H9 (cell line): ENCODE data around the gene ADM. TPM values are rescaled to one million over a fixed set of nuclear protein-coding genes. Genes with fewer than 3 reads are reported as not detected.

Experiments used
- DNase-seq: peaks from one replicate; pipeline ENCODE4 v3.0.0-alpha.2; 2017
- H2AFZ ChIP-seq: one replicate; pipeline ENCODE4 v1.6.1; 2013; ENCODE audit warnings: mild to moderate bottlenecking, low read length, control low read depth, moderate library complexity
- H2AK5ac ChIP-seq: 2 replicates; pipeline ENCODE4 v1.6.1; 2013; ENCODE audit warnings: low read length, control low read depth, mixed read lengths; ENCODE audit not compliant: insufficient read length
- H2BK120ac ChIP-seq: one replicate; pipeline ENCODE4 v1.6.1; 2013; ENCODE audit warnings: low read depth, mild to moderate bottlenecking, low read length, control low read depth, inconsistent platforms; ENCODE audit not compliant: poor library complexity, severe bottlenecking
- H2BK12ac ChIP-seq: 2 replicates; pipeline ENCODE4 v1.6.1; 2013; ENCODE audit warnings: low read length, control low read depth, mixed read lengths, low read depth; ENCODE audit not compliant: insufficient read length
- H2BK15ac ChIP-seq: 2 replicates; pipeline ENCODE4 v1.6.1; 2013; ENCODE audit warnings: low read depth, low read length, control low read depth
- H2BK20ac ChIP-seq: one replicate; pipeline ENCODE4 v1.6.1; 2013; ENCODE audit warnings: low read depth, mild to moderate bottlenecking, low read length, control low read depth, inconsistent platforms; ENCODE audit not compliant: poor library complexity, severe bottlenecking
- H2BK5ac ChIP-seq: 2 replicates; pipeline ENCODE4 v1.6.1; 2013; ENCODE audit warnings: low read length, control low read depth, mixed read lengths; ENCODE audit not compliant: insufficient read length
- H3K14ac ChIP-seq: 2 replicates; pipeline ENCODE4 v1.6.1; 2013; ENCODE audit warnings: low read length, control low read depth; ENCODE audit not compliant: insufficient read depth
- H3K18ac ChIP-seq: 2 replicates; pipeline ENCODE4 v1.6.1; 2013; ENCODE audit warnings: low read depth, mild to moderate bottlenecking, mixed read lengths, low read length, control low read depth; ENCODE audit not compliant: insufficient read length
- H3K23ac ChIP-seq: 2 replicates; pipeline ENCODE4 v1.6.1; 2013; ENCODE audit warnings: low read length, control low read depth, mixed read lengths, low read depth; ENCODE audit not compliant: insufficient read length
- H3K23me2 ChIP-seq: 2 replicates; pipeline ENCODE4 v1.6.1; 2013; ENCODE audit warnings: low read depth, mild to moderate bottlenecking, mixed read lengths, low read length, control low read depth; ENCODE audit not compliant: insufficient read length, poor library complexity, severe bottlenecking
- H3K27ac ChIP-seq: 2 replicates; pipeline ENCODE4 v1.5.1; 2013; ENCODE audit warnings: low read length, control low read depth, mixed read lengths, low read depth; ENCODE audit not compliant: insufficient read length
- H3K27me3 ChIP-seq: 2 replicates; pipeline ENCODE4 v1.6.1; 2013; ENCODE audit warnings: low read length, control low read depth, inconsistent platforms; ENCODE audit not compliant: insufficient read depth
- H3K4ac ChIP-seq: 2 replicates; pipeline ENCODE4 v1.6.1; 2013; ENCODE audit warnings: low read depth, mild to moderate bottlenecking, control low read depth, inconsistent platforms, low read length, moderate library complexity
- H3K4me1 ChIP-seq: 2 replicates; pipeline ENCODE4 v1.6.1; 2013; ENCODE audit warnings: low read length, control low read depth, inconsistent platforms; ENCODE audit not compliant: insufficient read depth
- H3K4me2 ChIP-seq: 2 replicates; pipeline ENCODE4 v1.6.1; 2013; ENCODE audit warnings: low read length, control low read depth, mixed read lengths; ENCODE audit not compliant: insufficient read length, insufficient read depth
- H3K56ac ChIP-seq: 2 replicates; pipeline ENCODE4 v1.6.1; 2013; ENCODE audit warnings: low read depth, mild to moderate bottlenecking, mixed read lengths, low read length, control low read depth; ENCODE audit not compliant: insufficient read length
- H3K79me1 ChIP-seq: 2 replicates; pipeline ENCODE4 v1.6.1; 2013; ENCODE audit warnings: low read depth, mild to moderate bottlenecking, moderate library complexity, low read length, control low read depth, inconsistent platforms; ENCODE audit not compliant: insufficient read depth, poor library complexity, severe bottlenecking
- H3K79me2 ChIP-seq: 2 replicates; pipeline ENCODE4 v1.6.1; 2013; ENCODE audit warnings: low read length, control low read depth, inconsistent platforms; ENCODE audit not compliant: insufficient read depth
- H3K9ac ChIP-seq: 2 replicates; pipeline ENCODE4 v1.6.1; 2013; ENCODE audit warnings: low read length, control low read depth, mixed read lengths; ENCODE audit not compliant: insufficient read length; ENCODE audit errors: extremely low read depth
- H3K9me3 ChIP-seq: one replicate; pipeline ENCODE4 v1.6.1; 2013; ENCODE audit warnings: low read depth, low read length, inconsistent platforms; ENCODE audit not compliant: control insufficient read depth
- H3T11ph ChIP-seq: one replicate; pipeline ENCODE4 v1.6.1; 2013; ENCODE audit warnings: mild to moderate bottlenecking, low read length, control low read depth, inconsistent platforms
- H4K20me1 ChIP-seq: one replicate; pipeline ENCODE4 v1.6.1; 2013; ENCODE audit not compliant: control insufficient read depth, insufficient read length, insufficient read depth
- H4K5ac ChIP-seq: 2 replicates; pipeline ENCODE4 v1.6.1; 2013; ENCODE audit warnings: low read depth, mild to moderate bottlenecking, mixed read lengths, low read length, control low read depth; ENCODE audit not compliant: insufficient read length
- H4K8ac ChIP-seq: replicated peaks from 2 replicates; pipeline ENCODE4 v1.6.1; 2013; ENCODE audit warnings: low read length, control low read depth, mixed read lengths, low read depth; ENCODE audit not compliant: insufficient read length
- H4K91ac ChIP-seq: 2 replicates; pipeline ENCODE4 v1.6.1; 2013; ENCODE audit warnings: low read depth, mild to moderate bottlenecking, moderate library complexity, mixed read lengths, low read length, control low read depth; ENCODE audit not compliant: insufficient read length
- H3K27ac Mint-ChIP-seq, 3 experiments: 2 replicates in 2 of 3; 3 replicates in 1 of 3; pipeline ENCODE4 v1.8.0; 2020 to 2021; ENCODE audit warnings: mixed read lengths in 3 of 3, mild to moderate bottlenecking in 1 of 3, moderate library complexity in 1 of 3
- H3K27me3 Mint-ChIP-seq: 2 replicates; pipeline ENCODE4 v1.8.0; 2021; ENCODE audit warnings: low read depth, mild to moderate bottlenecking, moderate library complexity, mixed read lengths
- H3K36me3 Mint-ChIP-seq, 3 experiments: 2 replicates in 2 of 3; 3 replicates in 1 of 3; pipeline ENCODE4 v1.8.0; 2020 to 2021; ENCODE audit warnings: low read depth in 3 of 3, mixed read lengths in 3 of 3; ENCODE audit not compliant: insufficient read depth in 1 of 3
- H3K4me1 Mint-ChIP-seq, 2 experiments: 2 replicates each; pipeline ENCODE4 v1.8.0; 2020; ENCODE audit warnings: mixed read lengths in 2 of 2
- H3K4me3 Mint-ChIP-seq, 2 experiments: 2 replicates in 1 of 2; 3 replicates in 1 of 2; pipeline ENCODE4 v1.8.0; 2020 to 2021; ENCODE audit warnings: mild to moderate bottlenecking in 2 of 2, mixed read lengths in 2 of 2, moderate library complexity in 1 of 2
- H3K9me3 Mint-ChIP-seq, 2 experiments: 2 replicates in 1 of 2; 3 replicates in 1 of 2; pipeline ENCODE4 v1.8.0; 2020; ENCODE audit warnings: mild to moderate bottlenecking in 2 of 2, mixed read lengths in 2 of 2, moderate library complexity in 1 of 2
- WGBS: extraction: QIAGEN DNeasy Blood & Tissue Kit; methylation state at CpG from one replicate; pipeline ENCODE4 v1.1.7; 2013; ENCODE audit warnings: missing lambda C conversion rate, low lambda C conversion rate, mixed read lengths; ENCODE audit not compliant: insufficient read length; ENCODE audit errors: extremely low coverage; 5-methylcytosine and 5-hydroxymethylcytosine counted together
- total RNA-seq: library from RNA; stranded (reverse); gene quantifications from 2 replicates; pipeline ENCODE4 v1.2.1, GENCODE V29; 2021
- TF ChIP-seq, protein P1 (sequence below): fragments of 200-600 bp; sonication (generic); conservative IDR thresholded peaks from 3 replicates; pipeline ENCODE4 v1.8.0; 2021; ENCODE audit warnings: antibody characterized with exemption, mild to moderate bottlenecking

Gene ADM
- total RNA-seq, 1 experiment from 2014 or later: 99.1 TPM

- H2AK5ac ChIP-seq: no peak overlapping the region
- peaks cover 2% of the 10 kb centered on the region for H3K79me1 ChIP-seq
- no peaks in the 10 kb centered on the region; the same call in 1 of the 2 replicates for H3K4me1 ChIP-seq
- no peak overlapping the region for H3K23ac ChIP-seq
- TF ChIP-seq, protein P1, sequence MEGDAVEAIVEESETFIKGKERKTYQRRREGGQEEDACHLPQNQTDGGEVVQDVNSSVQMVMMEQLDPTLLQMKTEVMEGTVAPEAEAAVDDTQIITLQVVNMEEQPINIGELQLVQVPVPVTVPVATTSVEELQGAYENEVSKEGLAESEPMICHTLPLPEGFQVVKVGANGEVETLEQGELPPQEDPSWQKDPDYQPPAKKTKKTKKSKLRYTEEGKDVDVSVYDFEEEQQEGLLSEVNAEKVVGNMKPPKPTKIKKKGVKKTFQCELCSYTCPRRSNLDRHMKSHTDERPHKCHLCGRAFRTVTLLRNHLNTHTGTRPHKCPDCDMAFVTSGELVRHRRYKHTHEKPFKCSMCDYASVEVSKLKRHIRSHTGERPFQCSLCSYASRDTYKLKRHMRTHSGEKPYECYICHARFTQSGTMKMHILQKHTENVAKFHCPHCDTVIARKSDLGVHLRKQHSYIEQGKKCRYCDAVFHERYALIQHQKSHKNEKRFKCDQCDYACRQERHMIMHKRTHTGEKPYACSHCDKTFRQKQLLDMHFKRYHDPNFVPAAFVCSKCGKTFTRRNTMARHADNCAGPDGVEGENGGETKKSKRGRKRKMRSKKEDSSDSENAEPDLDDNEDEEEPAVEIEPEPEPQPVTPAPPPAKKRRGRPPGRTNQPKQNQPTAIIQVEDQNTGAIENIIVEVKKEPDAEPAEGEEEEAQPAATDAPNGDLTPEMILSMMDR: no peak
- H3K14ac ChIP-seq: no peak overlapping the region
- no peak overlapping the region; a peak in 1 of 7 replicates for H3K27ac Mint-ChIP-seq
- no peak overlapping the region for H2BK120ac ChIP-seq
- no peak overlapping the region for H2BK5ac ChIP-seq
- DNase-seq: no peak
- H3K4ac ChIP-seq: no peak overlapping the region
- H3K4me3 Mint-ChIP-seq: no peak overlapping the region
- no peak overlapping the region for H4K91ac ChIP-seq
- H3K23me2 ChIP-seq: no peaks in the 10 kb centered on the region
- H4K8ac ChIP-seq: no peak overlapping the region
- H3K56ac ChIP-seq: no peak overlapping the region
- no peak overlapping the region for H3K9ac ChIP-seq
- H4K20me1 ChIP-seq: no peaks in the 10 kb centered on the region
- H2BK15ac ChIP-seq: no peak overlapping the region
- no peak overlapping the region for H3K4me2 ChIP-seq
- no peak overlapping the region for H3K27ac ChIP-seq
- H3K36me3 Mint-ChIP-seq: peaks cover 0 to 4% (median 2%) of the 10 kb centered on the region in 3 experiments; a peak in 4 of 7 replicates
- H3K27me3 ChIP-seq: no peaks in the 10 kb centered on the region
- no peaks in the 10 kb centered on the region; a peak in 1 of 5 replicates for H3K9me3 Mint-ChIP-seq
- H2BK20ac ChIP-seq: no peak overlapping the region
- H3K4me1 Mint-ChIP-seq: peaks cover 23% of the 10 kb centered on the region in 2 experiments
- no peaks in the 10 kb centered on the region for H3K27me3 Mint-ChIP-seq
- H2AFZ ChIP-seq: no peak overlapping the region
- no peak overlapping the region for H3T11ph ChIP-seq
- H3K18ac ChIP-seq: no peak overlapping the region
- no peaks in the 10 kb centered on the region; the same call in 1 of the 2 replicates for H3K79me2 ChIP-seq
- H2BK12ac ChIP-seq: no peak overlapping the region
- H4K5ac ChIP-seq: no peak overlapping the region
- no peaks in the 10 kb centered on the region for H3K9me3 ChIP-seq
- WGBS: no CpG with 5 or more reads among the region's 3 CpGs
Observed at GRCh38 chr11:10255388-10256125, 49.3 kb upstream of the ADM start.
